Activated T-cell treated with anti-CD3 and anti-CD28 coated beads for 1 hour (primary cell): ENCODE results near the gene SARDH.

ENCODE experiments used
- DNase-seq: peaks from one replicate; pipeline ENCODE4 v3.0.0-alpha.2; 2020; ENCODE audit warnings: low read depth

Gene SARDH

GRCh38 chr9:133737774-133738639 is at the start of gene SARDH:
Gene SARDH, minus strand, starts transcription at chr9:133738352. Its CDS starts 4,179 bp downstream, at chr9:133734173.
- DNase-seq = peak; percentile 24

- DNase-seq = no peak
These were observed 49.5 kb upstream of the SARDH start for GRCh38 chr9:133787754-133788025.

- no peak for DNase-seq
These were observed 49.0 kb upstream of the SARDH start for GRCh38 chr9:133786907-133787753.

GRCh38 chr9:133786371-133786753 is 48.2 kb upstream of the SARDH start:
- DNase-seq = no peak

- no peak for DNase-seq
These were observed 47.7 kb upstream of the SARDH start for GRCh38 chr9:133785753-133786370.

GRCh38 chr9:133784731-133785561 is 46.8 kb upstream of the SARDH start:
- DNase-seq = no peak

- no peak for DNase-seq
These were observed 45.2 kb upstream of the SARDH start for GRCh38 chr9:133783331-133783731.

GRCh38 chr9:133782157-133783130 is 44.3 kb upstream of the SARDH start:
- DNase-seq = peak; percentile 61

GRCh38 chr9:133781828-133782135 is 43.6 kb upstream of the SARDH start:
- no peak for DNase-seq

GRCh38 chr9:133780962-133781827 is 43.0 kb upstream of the SARDH start:
- DNase-seq = no peak

GRCh38 chr9:133780404-133780945 is 42.3 kb upstream of the SARDH start:
- DNase-seq = no peak

GRCh38 chr9:133779516-133780403 is 41.6 kb upstream of the SARDH start:
- DNase-seq = no peak

GRCh38 chr9:133779081-133779480 is 40.9 kb upstream of the SARDH start:
- DNase-seq = no peak

- DNase-seq = no peak
These were observed 40.3 kb upstream of the SARDH start for GRCh38 chr9:133778336-133779013.

GRCh38 chr9:133777871-133778270 is 39.7 kb upstream of the SARDH start:
- DNase-seq = no peak

- DNase-seq = no peak
These were observed 39.1 kb upstream of the SARDH start for GRCh38 chr9:133777068-133777791.
